ENCODE results near the gene ATXN10.

DNA sequence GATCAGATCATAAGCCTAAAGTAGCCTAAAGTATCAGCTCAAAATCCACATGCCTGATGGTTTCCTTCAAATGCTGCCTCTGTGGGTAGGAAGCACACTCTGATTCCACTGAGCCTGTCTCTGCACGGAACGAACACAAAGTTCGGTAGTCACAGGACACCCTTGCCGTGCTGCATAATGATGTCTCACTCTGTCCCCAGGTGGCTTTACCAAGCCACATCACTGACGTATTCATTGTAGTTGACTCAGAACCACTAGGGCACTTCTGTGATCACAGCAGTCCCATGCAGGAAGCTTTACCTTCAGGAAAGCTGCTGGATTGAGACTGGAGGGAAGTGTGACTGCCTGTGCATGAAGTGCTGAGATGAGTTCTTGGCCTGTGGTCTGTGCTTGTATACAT is 147.7 kb downstream of the ATXN10 start:
- TF ChIP-seq CTCF (conservative IDR thresholded peaks at IDR 0.05 in 1 of 2, IDR thresholded peaks at IDR 0.05 in 1 of 2; ENCODE audit: low read depth in 1 of 2, low read length in 2 of 2): no peak
- TF ChIP-seq EZH2 (IDR thresholded peaks at IDR 0.05; ENCODE audit: low read length, missing control alignments): no peak

Measured in fibroblast of lung (primary cell).